ENCODE results near the gene NR2F1-AS1. TPM values are rescaled to one million over a fixed set of nuclear protein-coding genes. Genes with fewer than 3 reads are reported as not detected.
A peak's percentile ranks its signal among the peaks of the same experiment; 100 is the strongest.
"Not testable (repeated sequence)": the region's sequence is repeated elsewhere in the genome, so short reads cannot be mapped to it uniquely, and the experiment has no call there.

NR2F1-AS1 gene
- total RNA-seq, 1 donor from 2014 or later, result 9.5 TPM

- no peak for DNase-seq (ENCODE audit: low read depth)
- Histone ChIP-seq H3K4me3 (ENCODE audit: low read depth, low read length) (no peak overlapping the region), H3K27me3 (ENCODE audit: control insufficient read depth, insufficient read depth, low read length) (no peaks in the 10 kb centered on the region), H3K36me3 (ENCODE audit: control insufficient read depth, insufficient read depth, low read length) (no peaks in the 10 kb centered on the region)
- no peak for TF ChIP-seq CTCF (IDR thresholded peaks at IDR 0.05; ENCODE audit: insufficient read depth, low read length, poor library complexity, severe bottlenecking)
Observed at GRCh38 chr5:93461756-93462155, 119.3 kb downstream of the NR2F1-AS1 start.

DNA sequence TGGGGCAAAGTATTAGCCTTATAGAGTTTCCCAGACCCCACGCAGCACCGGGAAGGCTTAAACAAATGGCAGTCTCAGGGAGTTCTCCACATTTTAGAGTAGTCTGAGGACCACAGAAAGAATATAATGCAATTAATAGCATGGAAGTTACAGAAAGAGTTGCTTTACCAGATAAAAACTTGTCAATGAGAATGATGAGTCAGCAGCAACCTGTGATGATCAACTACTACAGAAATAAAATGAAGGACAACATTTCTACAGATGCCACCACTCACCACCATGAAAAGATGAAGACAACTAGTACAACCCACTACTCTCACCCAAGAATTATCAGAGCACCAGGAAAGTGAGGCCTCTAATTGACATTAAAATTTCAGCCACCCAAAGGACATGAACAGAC, 120.7 kb downstream of the NR2F1-AS1 start:
- no peaks in the 10 kb centered on the region for H3K36me3 ChIP-seq (ENCODE audit: control insufficient read depth, insufficient read depth, low read length)
- no peak for TF ChIP-seq CTCF (IDR thresholded peaks at IDR 0.05; ENCODE audit: insufficient read depth, low read length, poor library complexity, severe bottlenecking)
- H3K4me3 ChIP-seq (ENCODE audit: low read depth, low read length), result no peak overlapping the region
- no peaks in the 10 kb centered on the region for H3K27me3 ChIP-seq (ENCODE audit: control insufficient read depth, insufficient read depth, low read length)
- no peak for DNase-seq (ENCODE audit: low read depth)

GRCh38 chr5:93456796-93457195, 124.2 kb downstream of the NR2F1-AS1 start:
- DNase-seq (ENCODE audit: low read depth); H3K4me3 ChIP-seq (ENCODE audit: low read depth, low read length); H3K36me3 ChIP-seq (ENCODE audit: control insufficient read depth, insufficient read depth, low read length); H3K27me3 ChIP-seq (ENCODE audit: control insufficient read depth, insufficient read depth, low read length): not testable (repeated sequence)

GRCh38 chr5:93454896-93455295, 126.1 kb downstream of the NR2F1-AS1 start:
- TF ChIP-seq CTCF (IDR thresholded peaks at IDR 0.05; ENCODE audit: insufficient read depth, low read length, poor library complexity, severe bottlenecking), result no peak
- Histone ChIP-seq H3K4me3 (ENCODE audit: low read depth, low read length) (no peak overlapping the region), H3K27me3 (ENCODE audit: control insufficient read depth, insufficient read depth, low read length) (no peaks in the 10 kb centered on the region), H3K36me3 (ENCODE audit: control insufficient read depth, insufficient read depth, low read length) (no peaks in the 10 kb centered on the region)
- peak; percentile 25 for DNase-seq (ENCODE audit: low read depth)

GRCh38 chr5:93452255-93452654, 128.8 kb downstream of the NR2F1-AS1 start:
- Histone ChIP-seq H3K4me3 (ENCODE audit: low read depth, low read length) (no peak overlapping the region), H3K27me3 (ENCODE audit: control insufficient read depth, insufficient read depth, low read length) (no peaks in the 10 kb centered on the region), H3K36me3 (ENCODE audit: control insufficient read depth, insufficient read depth, low read length) (no peaks in the 10 kb centered on the region)
- DNase-seq (ENCODE audit: low read depth), result no peak
- no peak for TF ChIP-seq CTCF (IDR thresholded peaks at IDR 0.05; ENCODE audit: insufficient read depth, low read length, poor library complexity, severe bottlenecking)

DNA sequence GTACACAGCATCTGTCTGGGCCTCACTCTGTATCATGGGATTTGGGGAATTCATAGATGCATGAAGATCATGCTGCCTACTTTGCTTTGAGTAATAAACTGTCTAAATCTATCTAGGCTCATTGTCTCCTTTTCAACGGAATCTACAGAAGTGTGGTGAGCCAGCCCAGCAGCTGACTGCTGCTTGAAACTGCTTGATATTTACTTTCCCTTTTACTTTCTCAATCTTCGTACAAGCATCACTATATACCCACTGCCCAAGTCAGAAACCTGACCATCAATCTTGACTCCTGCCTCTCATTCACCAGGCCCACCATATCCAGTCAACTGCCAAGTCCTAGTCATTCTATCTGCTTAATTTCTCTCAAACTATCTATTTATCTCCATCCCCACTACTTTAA, 142.9 kb downstream of the NR2F1-AS1 start:
- DNase-seq (ENCODE audit: low read depth), result no peak
- no peaks in the 10 kb centered on the region for H3K36me3 ChIP-seq (ENCODE audit: control insufficient read depth, insufficient read depth, low read length)
- no peak overlapping the region for H3K4me3 ChIP-seq (ENCODE audit: low read depth, low read length)
- no peak for TF ChIP-seq CTCF (IDR thresholded peaks at IDR 0.05; ENCODE audit: insufficient read depth, low read length, poor library complexity, severe bottlenecking)
- H3K27me3 ChIP-seq (ENCODE audit: control insufficient read depth, insufficient read depth, low read length), result no peaks in the 10 kb centered on the region

All from kidney epithelial cell (primary cell).